Ishikawa (cell line): ENCODE results near the gene TTC13.

Source experiments
- CEBPB ChIP-seq: IDR thresholded peaks from 2 replicates; pipeline ENCODE4 v1.6.1; 2012
- CREB1 ChIP-seq: IDR thresholded peaks from 2 replicates; pipeline ENCODE4 v1.6.1; 2012; ENCODE audit warnings: low read depth
- EGR1 ChIP-seq: IDR thresholded peaks from 2 replicates; pipeline ENCODE4 v1.6.1; 2012
- EP300 ChIP-seq: IDR thresholded peaks from 2 replicates; pipeline ENCODE4 v1.6.1; 2012; ENCODE audit warnings: borderline replicate concordance
- FOXM1 ChIP-seq: IDR thresholded peaks from 2 replicates; pipeline ENCODE4 v1.6.1; 2012; ENCODE audit warnings: low read depth, borderline replicate concordance
- MAX ChIP-seq: IDR thresholded peaks from 2 replicates; pipeline ENCODE4 v1.6.1; 2012
- NFIC ChIP-seq: IDR thresholded peaks from 2 replicates; pipeline ENCODE4 v1.6.1; 2012
- RAD21 ChIP-seq: IDR thresholded peaks from 2 replicates; pipeline ENCODE4 v1.6.1; 2012; ENCODE audit warnings: low read depth
- REST ChIP-seq: IDR thresholded peaks from 2 replicates; pipeline ENCODE4 v1.6.1; 2012; ENCODE audit warnings: low read depth, mild to moderate bottlenecking
- TAF1 ChIP-seq: IDR thresholded peaks from 2 replicates; pipeline ENCODE4 v1.6.1; 2012; ENCODE audit warnings: low read depth, mild to moderate bottlenecking
- TCF12 ChIP-seq: IDR thresholded peaks from 2 replicates; pipeline ENCODE4 v1.6.1; 2012; ENCODE audit warnings: low read depth
- TEAD4 ChIP-seq: IDR thresholded peaks from 2 replicates; pipeline ENCODE4 v1.6.1; 2012
- USF1 ChIP-seq: IDR thresholded peaks from 2 replicates; pipeline ENCODE4 v1.6.1; 2012
- YY1 ChIP-seq: IDR thresholded peaks from 2 replicates; pipeline ENCODE4 v1.6.1; 2012; ENCODE audit warnings: low read depth
- ZBTB7A ChIP-seq: IDR thresholded peaks from 2 replicates; pipeline ENCODE4 v1.6.1; 2012; ENCODE audit warnings: low read depth

TTC13 gene

GRCh38 chr1:230894664-230895063, 84.0 kb downstream of the TTC13 start:
- no peak for TF ChIP-seq ZBTB7A
- TF ChIP-seq MAX = no peak
- no peak for TF ChIP-seq CEBPB
- no peak for TF ChIP-seq CREB1
- no peak for TF ChIP-seq RAD21

GRCh38 chr1:230894032-230894431, 84.6 kb downstream of the TTC13 start:
- TF ChIP-seq USF1 = no peak
- TF ChIP-seq CREB1 = no peak
- TF ChIP-seq TAF1 = no peak
- TF ChIP-seq FOXM1 = no peak

GRCh38 chr1:230892018-230892491, 86.6 kb downstream of the TTC13 start:
- no peak for TF ChIP-seq TAF1
- no peak for TF ChIP-seq USF1
- no peak for TF ChIP-seq RAD21
- no peak for TF ChIP-seq YY1
- TF ChIP-seq MAX = no peak
- TF ChIP-seq ZBTB7A = no peak
- no peak for TF ChIP-seq TCF12
- no peak for TF ChIP-seq CEBPB
- no peak for TF ChIP-seq NFIC
- no peak for TF ChIP-seq FOXM1
- TF ChIP-seq CREB1 = no peak
- TF ChIP-seq EP300 = no peak
- TF ChIP-seq EGR1 = no peak
- no peak for TF ChIP-seq TEAD4
- no peak for TF ChIP-seq REST

GRCh38 chr1:230891413-230891812, 87.2 kb downstream of the TTC13 start:
- TF ChIP-seq CREB1 (no peak), MAX (no peak), EGR1 (no peak), USF1 (no peak), REST (no peak), TEAD4 (no peak), YY1 (no peak), TCF12 (no peak), EP300 (no peak), NFIC (no peak)

GRCh38 chr1:230884646-230885045, 94.0 kb downstream of the TTC13 start:
- TF ChIP-seq TEAD4 = no peak
- no peak for TF ChIP-seq EP300
- no peak for TF ChIP-seq REST
- no peak for TF ChIP-seq ZBTB7A
- no peak for TF ChIP-seq FOXM1
- no peak for TF ChIP-seq CEBPB
- no peak for TF ChIP-seq USF1
- TF ChIP-seq TAF1 = no peak
- no peak for TF ChIP-seq EGR1
- TF ChIP-seq YY1 = no peak
- TF ChIP-seq NFIC = no peak
- TF ChIP-seq MAX = no peak
- no peak for TF ChIP-seq CREB1
- TF ChIP-seq TCF12 = no peak
- no peak for TF ChIP-seq RAD21
